Gastroesophageal sphincter (tissue), 4 donors: ENCODE measurements around the gene ABHD17A. TPM values are rescaled to one million over a fixed set of nuclear protein-coding genes. Genes with fewer than 3 reads are reported as not detected.

Source experiments
- ATAC-seq: fragments of 150-250 bp; one replicate; pipeline ENCODE4 v1.9.1; 2016; ENCODE audit warnings: mild to moderate bottlenecking, moderate library complexity
- H3K27ac ChIP-seq, 4 donors: fragments of 200-600 bp; sonication (generic) in 3 of 4; 1 replicate in 3 of 4; 2 replicates in 1 of 4; pipeline ENCODE4 v1.5.1; 2016 to 2019
- H3K27me3 ChIP-seq: fragments of 200-600 bp; sonication (generic); one replicate; pipeline ENCODE4 v1.5.1; 2019
- H3K36me3 ChIP-seq, 2 donors: fragments of 200-600 bp; sonication (generic); one replicate each; pipeline ENCODE4 v1.5.1; 2019; ENCODE audit warnings: control low read depth in 1 of 2
- H3K4me1 ChIP-seq, 3 donors: fragments of 200-600 bp; sonication (generic); 1 replicate in 2 of 3; 2 replicates in 1 of 3; pipeline ENCODE4 v1.5.1; 2016 to 2019; ENCODE audit warnings: control low read depth in 2 of 3
- H3K4me3 ChIP-seq, 2 donors: fragments of 200-600 bp; sonication (generic); one replicate each; pipeline ENCODE4 v1.5.1; 2019; ENCODE audit warnings: mild to moderate bottlenecking in 1 of 2, moderate library complexity in 1 of 2
- H3K9me3 ChIP-seq, 3 donors: fragments of 200-600 bp; sonication (generic); one replicate each; pipeline ENCODE4 v1.5.1; 2017 to 2019; ENCODE audit warnings: control low read depth in 2 of 3
- EP300 ChIP-seq: sonication (generic); formaldehyde crosslinking; IDR thresholded peaks from one replicate; pipeline ENCODE4 v1.6.1; 2017; ENCODE audit warnings: antibody characterized with exemption, mild to moderate bottlenecking
- POLR2A ChIP-seq, 2 donors: fragments of 450-650 bp; IDR thresholded peaks; one replicate each; pipeline ENCODE4 v1.6.1; 2017; ENCODE audit warnings: antibody characterized with exemption in 2 of 2, mild to moderate bottlenecking in 2 of 2, moderate library complexity in 1 of 2
- POLR2AphosphoS5 ChIP-seq: sonication (generic); formaldehyde crosslinking; IDR thresholded peaks from one replicate; pipeline ENCODE4 v1.6.1; 2017; ENCODE audit warnings: antibody characterized with exemption
- WGBS, 2 donors: methylation state at CpG; one replicate each; pipeline ENCODE4 v1.1.5; 2018; ENCODE audit warnings: low coverage in 1 of 2; 5-methylcytosine and 5-hydroxymethylcytosine counted together
- total RNA-seq, 4 donors: library from RNA; depleted of rRNA; stranded (reverse); fragments of >200 nt; gene quantifications; one replicate each; pipeline ENCODE4 v1.1.0, GENCODE V29; 2016
- TF ChIP-seq, protein P1 (sequence below), 4 experiments: fragments of 200-600 bp in 2 of 4; fragments of 450-650 bp in 2 of 4; sonication (generic) in 1 of 4; IDR thresholded peaks; one replicate each; pipeline ENCODE4 v1.5.1; 2017 to 2019; ENCODE audit warnings: antibody characterized with exemption in 4 of 4, mild to moderate bottlenecking in 2 of 4, moderate library complexity in 2 of 4

The ABHD17A gene
- total RNA-seq, 4 donors from 2014 or later = 80.0 to 117 (median 91.0) TPM

DNA sequence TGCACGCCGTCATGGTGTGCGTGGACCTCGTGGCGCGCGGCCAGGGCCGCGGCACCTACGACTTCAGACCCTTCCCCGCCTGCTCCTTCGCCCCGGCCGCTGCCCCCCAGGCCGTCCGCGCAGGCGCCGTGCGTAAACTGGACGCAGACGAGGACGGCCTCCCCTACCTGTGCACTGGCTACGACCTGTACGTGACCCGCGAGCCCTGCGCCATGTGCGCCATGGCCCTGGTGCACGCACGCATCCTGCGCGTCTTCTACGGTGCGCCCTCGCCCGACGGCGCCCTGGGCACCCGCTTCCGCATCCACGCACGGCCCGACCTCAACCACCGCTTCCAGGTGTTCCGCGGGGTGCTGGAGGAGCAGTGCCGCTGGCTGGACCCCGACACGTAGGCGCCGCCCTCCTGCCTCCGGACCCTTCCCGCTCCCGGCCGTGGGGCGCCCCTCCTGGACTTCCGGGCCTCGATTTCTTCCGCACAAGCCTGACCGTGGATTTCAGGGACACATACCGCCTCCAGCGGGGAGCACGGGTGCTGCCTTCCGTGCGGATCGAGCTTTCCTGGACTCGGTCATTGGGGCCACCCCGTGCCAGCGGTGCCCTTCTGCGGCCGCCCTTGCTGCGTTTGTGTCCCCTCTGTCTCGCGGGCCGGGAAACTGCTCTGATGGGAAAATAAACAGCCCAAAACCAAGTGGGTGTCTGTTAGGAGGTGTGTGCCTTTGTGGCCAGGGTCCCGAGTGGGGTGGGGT, 27.6 kb upstream of the ABHD17A start:
- Histone ChIP-seq H3K4me1 (peaks cover 0 to 23% (median 0%) of the 10 kb centered on the region in 3 donors), H3K27me3 (no peaks in the 10 kb centered on the region), H3K27ac (no peak overlapping the region), H3K36me3 (peaks cover 0 to 49% of the 10 kb centered on the region in 2 donors), H3K9me3 (no peaks in the 10 kb centered on the region), H3K4me3 (no peak overlapping the region)
- TF ChIP-seq EP300 = no peak
- no peak for TF ChIP-seq POLR2A (IDR thresholded peaks at IDR 0.05)
- TF ChIP-seq, protein P1, sequence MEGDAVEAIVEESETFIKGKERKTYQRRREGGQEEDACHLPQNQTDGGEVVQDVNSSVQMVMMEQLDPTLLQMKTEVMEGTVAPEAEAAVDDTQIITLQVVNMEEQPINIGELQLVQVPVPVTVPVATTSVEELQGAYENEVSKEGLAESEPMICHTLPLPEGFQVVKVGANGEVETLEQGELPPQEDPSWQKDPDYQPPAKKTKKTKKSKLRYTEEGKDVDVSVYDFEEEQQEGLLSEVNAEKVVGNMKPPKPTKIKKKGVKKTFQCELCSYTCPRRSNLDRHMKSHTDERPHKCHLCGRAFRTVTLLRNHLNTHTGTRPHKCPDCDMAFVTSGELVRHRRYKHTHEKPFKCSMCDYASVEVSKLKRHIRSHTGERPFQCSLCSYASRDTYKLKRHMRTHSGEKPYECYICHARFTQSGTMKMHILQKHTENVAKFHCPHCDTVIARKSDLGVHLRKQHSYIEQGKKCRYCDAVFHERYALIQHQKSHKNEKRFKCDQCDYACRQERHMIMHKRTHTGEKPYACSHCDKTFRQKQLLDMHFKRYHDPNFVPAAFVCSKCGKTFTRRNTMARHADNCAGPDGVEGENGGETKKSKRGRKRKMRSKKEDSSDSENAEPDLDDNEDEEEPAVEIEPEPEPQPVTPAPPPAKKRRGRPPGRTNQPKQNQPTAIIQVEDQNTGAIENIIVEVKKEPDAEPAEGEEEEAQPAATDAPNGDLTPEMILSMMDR (IDR thresholded peaks at IDR 0.05) = no peak
- no peak for TF ChIP-seq POLR2AphosphoS5
- WGBS, 2 donors = 97 to 100% methylated on average over 2 to 34 of the region's 77 CpGs
- ATAC-seq = no peak

DNA sequence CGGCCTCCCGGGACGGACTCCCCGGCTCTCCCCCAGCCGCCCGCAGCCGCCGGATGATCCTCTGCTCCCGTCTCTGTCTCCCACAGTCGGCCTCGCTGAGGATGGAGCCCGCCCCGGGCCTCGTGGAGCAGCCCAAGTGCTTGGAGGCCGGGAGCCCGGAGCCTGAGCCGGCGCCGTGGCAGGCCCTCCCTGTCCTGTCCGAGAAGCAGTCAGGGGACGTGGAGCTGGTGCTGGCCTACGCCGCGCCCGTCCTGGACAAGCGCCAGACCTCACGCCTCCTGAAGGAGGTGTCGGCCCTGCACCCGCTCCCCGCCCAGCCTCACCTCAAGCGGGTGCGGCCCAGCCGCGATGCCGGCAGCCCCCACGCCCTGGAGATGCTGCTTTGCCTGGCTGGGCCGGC, 26.7 kb upstream of the ABHD17A start:
- Histone ChIP-seq H3K27ac (no peak overlapping the region), H3K4me3 (no peak overlapping the region), H3K36me3 (peaks cover 0 to 41% of the 10 kb centered on the region in 2 donors), H3K27me3 (no peaks in the 10 kb centered on the region), H3K9me3 (no peaks in the 10 kb centered on the region), H3K4me1 (peaks cover 0 to 32% (median 0%) of the 10 kb centered on the region in 3 donors)
- TF ChIP-seq POLR2A (IDR thresholded peaks at IDR 0.05) = no peak
- no peak for TF ChIP-seq POLR2AphosphoS5
- TF ChIP-seq, protein P1 (IDR thresholded peaks at IDR 0.05) = no peak
- no peak for ATAC-seq
- 80% methylated on average over 1 of the region's 37 CpGs; no CpG with 5 or more reads in 1 of the 2 donors for WGBS, 2 donors

DNA sequence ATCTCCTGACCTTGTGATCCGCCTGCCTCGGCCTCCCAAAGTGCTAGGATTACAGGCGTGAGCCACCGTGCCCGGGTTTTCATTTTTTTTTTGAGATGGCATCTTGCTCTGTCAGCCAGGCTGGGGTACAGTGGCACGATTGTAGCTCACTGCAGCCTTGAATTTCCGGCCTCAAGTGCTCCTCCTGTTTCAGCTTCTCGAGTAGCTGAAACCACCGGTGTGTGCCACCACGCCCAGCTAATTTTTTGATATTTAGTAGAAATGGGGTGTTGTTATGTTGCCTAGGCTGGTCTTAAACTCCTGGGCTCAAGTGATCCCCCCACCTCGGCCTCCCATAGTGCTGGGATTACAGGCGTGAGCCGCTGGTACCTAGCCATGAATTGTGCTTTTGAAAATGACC, 25.8 kb upstream of the ABHD17A start:
- 82% methylated on average over 9 of the region's 13 CpGs; no CpG with 5 or more reads in 1 of the 2 donors for WGBS, 2 donors
- no peak overlapping the region for H3K27ac ChIP-seq

DNA sequence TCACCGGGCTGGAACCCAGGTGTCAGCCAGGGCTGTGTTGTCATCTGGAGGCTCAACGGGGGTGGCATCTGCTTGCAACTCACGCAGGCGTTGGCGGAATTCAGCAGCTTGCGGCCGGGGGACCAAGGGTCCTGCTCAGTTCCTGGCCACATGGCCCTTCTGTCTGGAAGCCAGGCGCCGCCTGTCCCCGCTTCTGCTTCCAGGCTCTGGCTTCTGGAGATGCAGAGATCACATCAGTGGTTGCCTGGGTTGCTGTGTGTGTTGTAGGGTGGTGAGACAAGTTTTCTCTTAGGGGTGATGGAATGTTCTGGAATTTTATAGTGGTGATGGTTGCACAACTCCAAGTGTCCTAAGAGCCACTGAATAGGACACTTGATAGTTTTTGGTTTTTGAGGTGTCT, 24.9 kb upstream of the ABHD17A start:
- TF ChIP-seq POLR2AphosphoS5 = no peak
- no peak for TF ChIP-seq EP300
- TF ChIP-seq POLR2A (IDR thresholded peaks at IDR 0.05) = no peak
- TF ChIP-seq, protein P1 (IDR thresholded peaks at IDR 0.05) = no peak
- no peak overlapping the region for H3K27ac ChIP-seq
- ATAC-seq = no peak
- H3K4me1 ChIP-seq = peaks cover 0 to 46% (median 4%) of the 10 kb centered on the region in 3 donors
- no CpG with 5 or more reads among the region's 10 CpGs for WGBS, 2 donors
- H3K36me3 ChIP-seq = peaks cover 0 to 35% of the 10 kb centered on the region in 2 donors
- H3K4me3 ChIP-seq = no peak overlapping the region
- H3K27me3 ChIP-seq = no peaks in the 10 kb centered on the region
- no peaks in the 10 kb centered on the region for H3K9me3 ChIP-seq

More for the DNA sequence above, 25.8 kb upstream of the ABHD17A start:
- Histone ChIP-seq H3K36me3 (peaks cover 0 to 37% of the 10 kb centered on the region in 2 donors), H3K4me1 (peaks cover 0 to 41% (median 0%) of the 10 kb centered on the region in 3 donors), H3K4me3 (no peak overlapping the region), H3K9me3 (no peaks in the 10 kb centered on the region), H3K27me3 (no peaks in the 10 kb centered on the region)
- ATAC-seq = no peak
- TF ChIP-seq EP300 (no peak), POLR2A (IDR thresholded peaks at IDR 0.05) (no peak), POLR2AphosphoS5 (no peak)
- TF ChIP-seq, protein P1 (IDR thresholded peaks at IDR 0.05) = no peak

DNA sequence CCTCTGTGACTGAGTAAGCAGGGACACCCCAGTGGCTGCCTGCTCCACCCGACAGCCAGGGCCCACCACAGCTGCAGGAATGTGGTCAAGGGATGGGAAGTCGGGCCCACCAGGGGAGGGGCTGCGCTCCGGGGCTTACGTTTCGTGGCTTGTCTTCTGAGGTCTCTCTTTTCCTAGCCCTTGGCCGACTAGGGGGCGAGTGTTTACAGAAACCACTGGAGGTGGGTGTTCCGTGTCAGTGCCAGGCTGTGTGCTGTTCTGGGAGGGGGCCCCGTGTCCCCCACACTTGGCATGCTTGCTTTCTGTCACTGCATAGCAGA, 24.4 kb upstream of the ABHD17A start:
- no peak overlapping the region for H3K27ac ChIP-seq
- TF ChIP-seq POLR2A (IDR thresholded peaks at IDR 0.05) = no peak
- no peak for TF ChIP-seq POLR2AphosphoS5
- TF ChIP-seq EP300 = no peak
- TF ChIP-seq, protein P1 (IDR thresholded peaks at IDR 0.05) = no peak

More for the DNA sequence above, 24.4 kb upstream of the ABHD17A start:
- WGBS, 2 donors = 0% methylated on average over 1 of the region's 10 CpGs; no CpG with 5 or more reads in 1 of the 2 donors
- Histone ChIP-seq H3K4me1 (peaks cover 0 to 48% (median 4%) of the 10 kb centered on the region in 3 donors), H3K4me3 (no peak overlapping the region), H3K9me3 (no peaks in the 10 kb centered on the region), H3K27me3 (no peaks in the 10 kb centered on the region), H3K36me3 (peaks cover 0 to 31% of the 10 kb centered on the region in 2 donors)
- ATAC-seq = no peak
